K562 (cell line): ENCODE measurements around the gene SEBOX. TPM values are rescaled to one million over a fixed set of nuclear protein-coding genes. Genes with fewer than 3 reads are reported as not detected.

ENCODE experiments used
- ATAC-seq: fragments of 200-7000 bp; cut with Tn5 transposase; 3 replicates; pipeline ENCODE4 v1.9.1; 2020; ENCODE audit warnings: moderate library complexity
- BruUV-seq: library from RNA; stranded (reverse); fragments of 400-500 nt; replicated peaks from 2 replicates; lab custom pipeline; 2021; lab: Mats Ljungman, UMichigan
- CTCF ChIA-PET: fragments of 300-600 bp; formaldehyde crosslinking; extraction: SDS; loops from one replicate; lab custom pipeline; 2021; ENCODE audit warnings: low intra/inter-chr PET ratio; lab: Yijun Ruan, JAX
- POLR2A ChIA-PET: fragments of 300-600, 350-650 bp; sonication (Branson Sonifier 250); formaldehyde crosslinking; extraction: SDS; loops from one replicate; lab custom pipeline; 2021; ENCODE audit warnings: antibody characterized with exemption, inconsistent platforms; lab: Yijun Ruan, JAX
- DNase-seq, 4 experiments: peaks; one replicate each; pipeline versions ENCODE4 v3.0.0 to v3.0.0-alpha.2; 2011 to 2018; ENCODE audit warnings: low spot score in 3 of 4, mixed read lengths in 3 of 4; ENCODE audit errors: extremely low read depth in 1 of 4
- FAIRE-seq: peaks from 2 replicates; lab custom pipeline; 2011; peaks lifted over from hg19 to GRCh38; lab: Jason Lieb, UNC
- H2AFZ ChIP-seq: 2 replicates; pipeline ENCODE4 v1.6.0; 2011; ENCODE audit warnings: low read depth, low read length, control low read depth, inconsistent platforms
- H3K27ac ChIP-seq: fragments of 200-600 bp; 3 replicates; pipeline ENCODE4 v1.8.0; 2011; ENCODE audit warnings: low read depth, mild to moderate bottlenecking, control low read depth, inconsistent platforms, low read length, moderate library complexity, mixed read lengths; ENCODE audit errors: extremely low read depth
- H3K27me3 ChIP-seq, 2 experiments: fragments of 300-600 bp in 1 of 2; 2 replicates in 1 of 2; 3 replicates in 1 of 2; pipeline versions ENCODE4 v1.6.0 to v1.8.0; 2011; ENCODE audit warnings: inconsistent platforms in 2 of 2, low read length in 2 of 2, mild to moderate bottlenecking in 1 of 2, mixed read lengths in 1 of 2, moderate library complexity in 1 of 2; ENCODE audit not compliant: control insufficient read depth in 2 of 2, insufficient read depth in 2 of 2
- H3K36me3 ChIP-seq: fragments of 300-600 bp; 3 replicates; pipeline ENCODE4 v1.8.0; 2011; ENCODE audit warnings: mild to moderate bottlenecking, low read length, inconsistent platforms; ENCODE audit not compliant: control insufficient read depth, insufficient read depth
- H3K4me1 ChIP-seq, 2 experiments: fragments of 200-600 bp in 1 of 2; replicated peaks in 1 of 2; 2 replicates in 1 of 2; 3 replicates in 1 of 2; pipeline versions ENCODE4 v1.5.1 to v1.8.0; 2011; ENCODE audit warnings: inconsistent platforms in 2 of 2, low read length in 2 of 2, mild to moderate bottlenecking in 1 of 2, mixed read lengths in 1 of 2, moderate library complexity in 1 of 2; ENCODE audit not compliant: control insufficient read depth in 2 of 2, insufficient read depth in 2 of 2
- H3K4me2 ChIP-seq: 2 replicates; pipeline ENCODE4 v1.6.1; 2011; ENCODE audit warnings: low read length, control low read depth, inconsistent platforms, mixed read lengths; ENCODE audit not compliant: insufficient read depth
- H3K4me3 ChIP-seq: fragments of 200-600 bp; sonication (generic), shearing (Covaris generic); 2 replicates; pipeline ENCODE4 v1.5.1; 2016; ENCODE audit warnings: control low read depth, inconsistent platforms
- H3K79me2 ChIP-seq: fragments of 200-600 bp; 3 replicates; pipeline ENCODE4 v1.8.0; 2011; ENCODE audit warnings: low read length, inconsistent platforms; ENCODE audit not compliant: control insufficient read depth, insufficient read depth
- H3K9ac ChIP-seq, 2 experiments: 2 replicates each; pipeline versions ENCODE4 v1.6.0 to v1.6.1; 2011; ENCODE audit warnings: low read depth in 2 of 2, low read length in 2 of 2, control low read depth in 1 of 2, inconsistent platforms in 1 of 2, mild to moderate bottlenecking in 1 of 2, mixed read lengths in 1 of 2; ENCODE audit not compliant: insufficient read depth in 1 of 2
- H3K9me1 ChIP-seq: one replicate; pipeline ENCODE4 v1.6.0; 2011; ENCODE audit warnings: inconsistent platforms, mild to moderate bottlenecking, low read length, moderate library complexity; ENCODE audit not compliant: control insufficient read depth, insufficient read depth
- H3K9me3 ChIP-seq: replicated peaks from 2 replicates; pipeline ENCODE4 v1.5.1; 2011; ENCODE audit warnings: low read depth, low read length, inconsistent platforms; ENCODE audit not compliant: control insufficient read depth, insufficient read depth
- H4K20me1 ChIP-seq: replicated peaks from 2 replicates; pipeline ENCODE4 v1.6.1; 2011; ENCODE audit warnings: low read length, inconsistent platforms, mixed read lengths; ENCODE audit not compliant: control insufficient read depth, insufficient read depth
- ASH1L ChIP-seq: fragments of 450-650 bp; IDR thresholded peaks from 2 replicates; pipeline ENCODE4 v1.6.1; 2018; ENCODE audit warnings: borderline replicate concordance, mild to moderate bottlenecking, low read depth; ENCODE audit not compliant: partially characterized antibody
- BRF1 ChIP-seq: IDR thresholded peaks from 3 replicates; pipeline ENCODE4 v1.6.1; 2011; ENCODE audit warnings: borderline replicate concordance, mild to moderate bottlenecking; ENCODE audit not compliant: insufficient read length; ENCODE audit errors: extremely low read depth
- CHD4 ChIP-seq: fragments of 200-600 bp; sonication (generic); IDR thresholded peaks from 3 replicates; pipeline ENCODE4 v1.6.1; 2012; ENCODE audit warnings: low read depth, mild to moderate bottlenecking, mixed read lengths, low read length, inconsistent platforms; ENCODE audit not compliant: insufficient read depth, insufficient replicate concordance, poor library complexity, severe bottlenecking
- CREB5 ChIP-seq: fragments of 250-450 bp; sonication (Bioruptor Pico); IDR thresholded peaks from 2 replicates; pipeline ENCODE4 v1.5.0; 2020; ENCODE audit warnings: mild to moderate bottlenecking
- ESRRB ChIP-seq: fragments of 250-450 bp; sonication (Bioruptor Pico); IDR thresholded peaks from 2 replicates; pipeline ENCODE4 v1.5.0; 2020; ENCODE audit warnings: mild to moderate bottlenecking, moderate library complexity, borderline replicate concordance
- KDM2B ChIP-seq: fragments of 250-450 bp; sonication (Bioruptor Pico); IDR thresholded peaks from 2 replicates; pipeline ENCODE4 v1.8.0; 2021; ENCODE audit warnings: mild to moderate bottlenecking, moderate library complexity
- PCBP1 ChIP-seq: fragments of 200-400 bp; formaldehyde crosslinking; IDR thresholded peaks from 2 replicates; pipeline ENCODE4 v1.6.1; 2018; ENCODE audit warnings: mild to moderate bottlenecking, low read depth, low read length; ENCODE audit not compliant: poor library complexity, severe bottlenecking
- PCBP2 ChIP-seq: fragments of 200-400 bp; formaldehyde crosslinking; IDR thresholded peaks from 2 replicates; pipeline ENCODE4 v1.6.1; 2018; ENCODE audit warnings: low read length, low read depth, mild to moderate bottlenecking, moderate library complexity; ENCODE audit not compliant: poor library complexity, severe bottlenecking
- POLR2H ChIP-seq: IDR thresholded peaks from 2 replicates; pipeline ENCODE4 v1.6.1; 2016; ENCODE audit warnings: missing genetic modification characterization, low read depth, mild to moderate bottlenecking, control low read depth, missing compliant biosample characterization, moderate library complexity
- RBM39 ChIP-seq: fragments of 200-400 bp; formaldehyde crosslinking; optimal IDR thresholded peaks from 2 replicates; pipeline ENCODE3; 2018; ENCODE audit warnings: low read depth, low read length
- STAT6 ChIP-seq: sonication (generic); formaldehyde crosslinking; IDR thresholded peaks from 2 replicates; pipeline ENCODE4 v1.8.1; 2023; ENCODE audit warnings: mild to moderate bottlenecking, missing genetic modification reagents
- TARDBP ChIP-seq: fragments of 450-650 bp; IDR thresholded peaks from 2 replicates; pipeline ENCODE4 v1.6.1; 2016
- ZNF143 ChIP-seq: sonication (generic); formaldehyde crosslinking; IDR thresholded peaks from 2 replicates; pipeline ENCODE4 v1.9.0; 2022; ENCODE audit warnings: mild to moderate bottlenecking, missing genetic modification reagents
- ZNF431 ChIP-seq: sonication (generic); formaldehyde crosslinking; IDR thresholded peaks from 2 replicates; pipeline ENCODE4 v1.8.0; 2022; ENCODE audit warnings: mild to moderate bottlenecking, missing genetic modification reagents
- WGBS: fragments of 100-300 bp; shearing (Covaris generic); methylation state at CpG from one replicate; pipeline ENCODE4 v1.1.6; 2016; ENCODE audit warnings: low coverage, mixed read lengths; ENCODE audit not compliant: insufficient coverage; ENCODE audit errors: missing lambda C conversion rate; 5-methylcytosine and 5-hydroxymethylcytosine counted together
- in situ Hi-C: fragments of 300-500 bp; cut with MboI; formaldehyde crosslinking; loops from 4 replicates; pipeline ENCODE4 v1.15.0; 2018; ENCODE audit warnings: inconsistent platforms, mixed read lengths
- intact Hi-C: fragments of 100-400 bp; cut with micrococcal nuclease; formaldehyde crosslinking; loops from 2 replicates; pipeline ENCODE4 v1.14.2; 2022
- polyA plus RNA-seq, 8 experiments: library from polyadenylated mRNA; depleted of rRNA in 4 of 8; stranded (reverse) in 5 of 8; unstranded in 3 of 8; fragments of >200 nt; fragmentation: Nextera tagmentation in 2 of 8; fragmentation: Illumina TruSeq in 1 of 8; extraction: Ambion mirVana in 2 of 8; extraction: Trizol in 1 of 8; gene quantifications; 2 replicates each; pipeline versions ENCODE4 v1.2.1 to v1.2.3, GENCODE V29; 2011 to 2014; ENCODE audit warnings: inconsistent platforms in 1 of 8, missing spikeins in 1 of 8
- total RNA-seq, 7 experiments: library from RNA; depleted of rRNA in 6 of 7; stranded (reverse); fragments of >200 nt in 6 of 7; fragmentation: Illumina TruSeq in 2 of 7; extraction: Trizol in 2 of 7; gene quantifications; 2 replicates each; pipeline versions ENCODE4 v1.2.1 to v1.2.3, GENCODE V29; 2011 to 2021; ENCODE audit warnings: low replicate concordance in 1 of 7
- TF ChIP-seq, protein P1 (sequence below): sonication (generic); formaldehyde crosslinking; IDR thresholded peaks from 2 replicates; pipeline ENCODE4 v1.4.0; 2020; ENCODE audit warnings: mild to moderate bottlenecking, missing genetic modification reagents
- TF ChIP-seq, protein P2 (sequence below): sonication (generic); formaldehyde crosslinking; IDR thresholded peaks from 2 replicates; pipeline ENCODE4 v1.9.0; 2022; ENCODE audit warnings: mild to moderate bottlenecking, missing genetic modification reagents

SEBOX gene
- total and polyA plus RNA-seq, 9 of the 15 experiments (the other 6 are each of a cell fraction or from before 2014, with no cell fraction given): not detected

GRCh38 chr17:28397275-28397674, 32.3 kb upstream of the SEBOX start:
- Histone ChIP-seq H3K27ac (no peak overlapping the region), H3K36me3 (peaks cover 5% of the 10 kb centered on the region; the same call in 1 of the 3 replicates), H3K9ac (no peak overlapping the region), H2AFZ (no peak overlapping the region), H3K9me1 (peaks cover 3% of the 10 kb centered on the region), H3K79me2 (no peaks in the 10 kb centered on the region), H3K4me2 (no peak overlapping the region), H3K9me3 (no peaks in the 10 kb centered on the region), H3K4me1 (peaks cover 0 to 3% of the 10 kb centered on the region in 2 experiments; a peak in 4 of 5 replicates), H4K20me1 (0 out of 2 replicates have a peak, but pooled peaks cover 8% of the 10 kb centered on the region), H3K27me3 (no peaks in the 10 kb centered on the region), H3K4me3 (no peak overlapping the region)
- CTCF ChIA-PET: no interaction called here
- ATAC-seq: no peak
- in situ Hi-C loops (no loop called here), intact Hi-C loops (no loop called here)
- FAIRE-seq: no peak
- 65% methylated on average over 3 of the region's 3 CpGs for WGBS
- POLR2A ChIA-PET: interaction anchor here (0.7 to 1.5 kb wide), 3 partner anchors 8 to 20 kb away, joined by 3 to 7 read pairs (median 3); partner anchors contain the start of gene SLC46A1
- DNase-seq: no peak
- BruUV-seq: no TSS peak
- TF ChIP-seq, protein P1, sequence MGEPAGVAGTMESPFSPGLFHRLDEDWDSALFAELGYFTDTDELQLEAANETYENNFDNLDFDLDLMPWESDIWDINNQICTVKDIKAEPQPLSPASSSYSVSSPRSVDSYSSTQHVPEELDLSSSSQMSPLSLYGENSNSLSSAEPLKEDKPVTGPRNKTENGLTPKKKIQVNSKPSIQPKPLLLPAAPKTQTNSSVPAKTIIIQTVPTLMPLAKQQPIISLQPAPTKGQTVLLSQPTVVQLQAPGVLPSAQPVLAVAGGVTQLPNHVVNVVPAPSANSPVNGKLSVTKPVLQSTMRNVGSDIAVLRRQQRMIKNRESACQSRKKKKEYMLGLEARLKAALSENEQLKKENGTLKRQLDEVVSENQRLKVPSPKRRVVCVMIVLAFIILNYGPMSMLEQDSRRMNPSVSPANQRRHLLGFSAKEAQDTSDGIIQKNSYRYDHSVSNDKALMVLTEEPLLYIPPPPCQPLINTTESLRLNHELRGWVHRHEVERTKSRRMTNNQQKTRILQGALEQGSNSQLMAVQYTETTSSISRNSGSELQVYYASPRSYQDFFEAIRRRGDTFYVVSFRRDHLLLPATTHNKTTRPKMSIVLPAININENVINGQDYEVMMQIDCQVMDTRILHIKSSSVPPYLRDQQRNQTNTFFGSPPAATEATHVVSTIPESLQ (CRISPR knock-in tag): no peak
- TF ChIP-seq ZNF143 (CRISPR knock-in tag): no peak
- TF ChIP-seq PCBP1: no peak
- TF ChIP-seq ASH1L: no peak
- no peak for TF ChIP-seq BRF1
- no peak for TF ChIP-seq POLR2H (tag)
- no peak for TF ChIP-seq TARDBP
- no peak for TF ChIP-seq RBM39
- TF ChIP-seq PCBP2: no peak
- no peak for TF ChIP-seq KDM2B (CRISPR knock-in tag)
- TF ChIP-seq CREB5 (CRISPR knock-in tag): no peak
- TF ChIP-seq, protein P2, sequence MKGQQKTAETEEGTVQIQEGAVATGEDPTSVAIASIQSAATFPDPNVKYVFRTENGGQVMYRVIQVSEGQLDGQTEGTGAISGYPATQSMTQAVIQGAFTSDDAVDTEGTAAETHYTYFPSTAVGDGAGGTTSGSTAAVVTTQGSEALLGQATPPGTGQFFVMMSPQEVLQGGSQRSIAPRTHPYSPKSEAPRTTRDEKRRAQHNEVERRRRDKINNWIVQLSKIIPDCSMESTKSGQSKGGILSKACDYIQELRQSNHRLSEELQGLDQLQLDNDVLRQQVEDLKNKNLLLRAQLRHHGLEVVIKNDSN: no peak
- TF ChIP-seq ZNF431 (CRISPR knock-in tag): no peak
- TF ChIP-seq ESRRB (CRISPR knock-in tag): no peak
- TF ChIP-seq CHD4: peak; percentile 37
- TF ChIP-seq STAT6: no peak
